IMR-90 (cell line): ENCODE measurements around the gene PCDHGA6. TPM values are rescaled to one million over a fixed set of nuclear protein-coding genes. Genes with fewer than 3 reads are reported as not detected.

ENCODE experiments used
- ATAC-seq: fragments of 200-7000 bp; cut with Tn5 transposase; 2 replicates; pipeline ENCODE4 v1.9.1; 2020; ENCODE audit warnings: low read depth, mild to moderate bottlenecking, moderate library complexity
- BruUV-seq: library from RNA; stranded (reverse); fragments of 400-500 nt; replicated peaks from 2 replicates; lab custom pipeline; 2021; lab: Mats Ljungman, UMichigan
- CTCF ChIA-PET: fragments of 300-600 bp; formaldehyde crosslinking; extraction: SDS; loops from one replicate; lab custom pipeline; 2021; ENCODE audit warnings: antibody characterized with exemption; lab: Yijun Ruan, JAX
- POLR2A ChIA-PET: fragments of 300-600 bp; sonication (Branson Sonifier 250); formaldehyde crosslinking; loops from one replicate; lab custom pipeline; 2022; ENCODE audit warnings: antibody characterized with exemption; ENCODE audit not compliant: unreplicated experiment; lab: Charles Lee
- DNase-seq: peaks from one replicate; pipeline ENCODE4 v3.0.0; 2013
- H2AFZ ChIP-seq: replicated peaks from 2 replicates; pipeline ENCODE3; 2013; ENCODE audit warnings: low read length, mild to moderate bottlenecking; ENCODE audit not compliant: poor library complexity
- H2AK5ac ChIP-seq: 2 replicates; pipeline ENCODE4 v1.6.1; 2013; ENCODE audit warnings: low read depth, low read length, inconsistent platforms
- H2AK9ac ChIP-seq: replicated peaks from 2 replicates; pipeline ENCODE3; 2013; ENCODE audit warnings: mild to moderate bottlenecking, low read depth, low read length, moderate library complexity; ENCODE audit not compliant: poor library complexity
- H2BK120ac ChIP-seq: 2 replicates; pipeline ENCODE4 v1.6.1; 2013; ENCODE audit warnings: low read depth, low read length, inconsistent platforms
- H2BK15ac ChIP-seq: 3 replicates; pipeline ENCODE4 v1.6.1; 2013; ENCODE audit warnings: low read depth, low read length, inconsistent platforms
- H2BK20ac ChIP-seq: 2 replicates; pipeline ENCODE4 v1.6.1; 2013; ENCODE audit warnings: low read depth, mild to moderate bottlenecking, inconsistent platforms, low read length, moderate library complexity
- H2BK5ac ChIP-seq: 2 replicates; pipeline ENCODE4 v1.6.1; 2013; ENCODE audit warnings: mild to moderate bottlenecking, low read depth, low read length, inconsistent platforms; ENCODE audit not compliant: poor library complexity, severe bottlenecking
- H3K14ac ChIP-seq: replicated peaks from 2 replicates; pipeline ENCODE4 v1.6.1; 2013; ENCODE audit warnings: low read depth, low read length, inconsistent platforms
- H3K18ac ChIP-seq: 2 replicates; pipeline ENCODE4 v1.6.1; 2013; ENCODE audit warnings: low read depth, low read length, control low read depth
- H3K23ac ChIP-seq: 2 replicates; pipeline ENCODE4 v1.6.1; 2013; ENCODE audit warnings: low read depth, low read length, inconsistent platforms
- H3K27ac ChIP-seq: 2 replicates; pipeline ENCODE4 v1.5.1; 2013; ENCODE audit warnings: mild to moderate bottlenecking, control low read depth, low read length; ENCODE audit not compliant: insufficient read depth
- H3K27me3 ChIP-seq: 2 replicates; pipeline ENCODE4 v1.6.1; 2013; ENCODE audit warnings: low read length; ENCODE audit not compliant: control insufficient read depth, insufficient read depth
- H3K36me3 ChIP-seq: 2 replicates; pipeline ENCODE4 v1.6.1; 2013; ENCODE audit warnings: low read length, mixed read lengths; ENCODE audit not compliant: control insufficient read depth, insufficient read depth
- H3K4ac ChIP-seq: 2 replicates; pipeline ENCODE4 v1.6.1; 2013; ENCODE audit warnings: low read depth, low read length, inconsistent platforms
- H3K4me1 ChIP-seq: 2 replicates; pipeline ENCODE4 v1.6.1; 2013; ENCODE audit warnings: low read length, mixed read lengths; ENCODE audit not compliant: control insufficient read depth, insufficient read depth
- H3K4me2 ChIP-seq: 2 replicates; pipeline ENCODE4 v1.6.1; 2013; ENCODE audit warnings: low read depth, mild to moderate bottlenecking, control low read depth, low read length, moderate library complexity
- H3K4me3 ChIP-seq: 2 replicates; pipeline ENCODE4 v1.5.1; 2013; ENCODE audit warnings: low read depth, mild to moderate bottlenecking, control low read depth, low read length, moderate library complexity; ENCODE audit not compliant: insufficient read depth
- H3K56ac ChIP-seq: 2 replicates; pipeline ENCODE4 v1.6.1; 2013; ENCODE audit warnings: low read length, inconsistent platforms; ENCODE audit not compliant: insufficient read depth; ENCODE audit errors: extremely low read depth
- H3K79me1 ChIP-seq, 2 experiments: 2 replicates each; pipeline ENCODE4 v1.6.1; 2013; ENCODE audit warnings: low read length in 2 of 2, inconsistent platforms in 1 of 2, low read depth in 1 of 2
- H3K9ac ChIP-seq: 2 replicates; pipeline ENCODE4 v1.6.1; 2013; ENCODE audit warnings: low read depth, low read length, control low read depth
- H3K9me1 ChIP-seq: 2 replicates; pipeline ENCODE4 v1.6.1; 2013; ENCODE audit warnings: low read length, inconsistent platforms; ENCODE audit not compliant: insufficient read depth
- H3K9me3 ChIP-seq: 2 replicates; pipeline ENCODE4 v1.6.1; 2013; ENCODE audit warnings: low read length; ENCODE audit not compliant: control insufficient read depth, insufficient read depth
- H4K20me1 ChIP-seq: 2 replicates; pipeline ENCODE4 v1.6.1; 2013; ENCODE audit warnings: low read length, inconsistent platforms; ENCODE audit not compliant: insufficient read depth
- H4K5ac ChIP-seq: 2 replicates; pipeline ENCODE4 v1.6.1; 2013; ENCODE audit warnings: mild to moderate bottlenecking, low read depth, low read length, control low read depth
- H4K8ac ChIP-seq, 2 experiments: 2 replicates each; pipeline ENCODE4 v1.6.1; 2013; ENCODE audit warnings: low read depth in 2 of 2, low read length in 2 of 2, control low read depth in 1 of 2, inconsistent platforms in 1 of 2
- H4K91ac ChIP-seq: 2 replicates; pipeline ENCODE4 v1.6.1; 2013; ENCODE audit warnings: low read depth, low read length, inconsistent platforms; ENCODE audit not compliant: insufficient read depth
- BHLHE40 ChIP-seq: fragments of 150-350 bp; IDR thresholded peaks from 2 replicates; pipeline ENCODE4 v1.6.1; 2016; ENCODE audit warnings: mild to moderate bottlenecking, low read depth, low read length
- CEBPB ChIP-seq: IDR thresholded peaks from 2 replicates; pipeline ENCODE4 v1.6.1; 2012; ENCODE audit warnings: low read depth, low read length, improper control_type of control experiment
- CHD1 ChIP-seq: IDR thresholded peaks from 2 replicates; pipeline ENCODE4 v1.6.1; 2012; ENCODE audit warnings: low read depth, low read length, improper control_type of control experiment
- FOS ChIP-seq: fragments of 150-350 bp; IDR thresholded peaks from 2 replicates; pipeline ENCODE4 v1.6.1; 2016; ENCODE audit warnings: low read depth, low read length
- NFE2L2 ChIP-seq: fragments of 150-350 bp; IDR thresholded peaks from 2 replicates; pipeline ENCODE4 v1.6.1; 2016; ENCODE audit warnings: low read depth, mild to moderate bottlenecking, low read length
- POLR2A ChIP-seq: IDR thresholded peaks from 2 replicates; pipeline ENCODE4 v1.6.1; 2012; ENCODE audit warnings: mild to moderate bottlenecking, low read depth, low read length
- RAD21 ChIP-seq: IDR thresholded peaks from 2 replicates; pipeline ENCODE4 v1.6.1; 2012; ENCODE audit warnings: low read length, improper control_type of control experiment
- RFX5 ChIP-seq: IDR thresholded peaks from 2 replicates; pipeline ENCODE4 v1.8.0; 2012; ENCODE audit warnings: low read depth, mild to moderate bottlenecking, low read length, moderate library complexity
- SMC3 ChIP-seq: fragments of 150-350 bp; IDR thresholded peaks from 2 replicates; pipeline ENCODE4 v1.6.1; 2016; ENCODE audit warnings: low read depth, mild to moderate bottlenecking, antibody characterized with exemption, low read length, moderate library complexity
- WGBS, 2 experiments: methylation state at CpG; one replicate each; pipeline versions ENCODE4 v1.1.5 to v1.1.7; 2013; ENCODE audit warnings: missing lambda C conversion rate in 2 of 2; ENCODE audit not compliant: insufficient read length in 1 of 2; ENCODE audit errors: extremely low coverage in 2 of 2; 5-methylcytosine and 5-hydroxymethylcytosine counted together
- dilution Hi-C: fragments of 300-500 bp; cut with HindIII; formaldehyde crosslinking; loops from one replicate; pipeline ENCODE4 v1.14.3; 2018; ENCODE audit warnings: low sequenced_read_pairs; ENCODE audit not compliant: unreplicated experiment
- in situ Hi-C: fragments of 300-500 bp; cut with MboI; formaldehyde crosslinking; loops from 3 replicates; pipeline ENCODE4 v1.14.3; 2019; ENCODE audit warnings: low sequenced_read_pairs, inconsistent platforms, mixed read lengths
- intact Hi-C: fragments of 100-400 bp; cut with micrococcal nuclease; formaldehyde crosslinking; loops from 2 replicates; pipeline ENCODE4 v1.10.0; 2022
- polyA plus RNA-seq, 3 experiments: library from polyadenylated mRNA; depleted of rRNA; stranded (reverse); fragments of >200 nt; gene quantifications; 2 replicates each; pipeline ENCODE4 v1.2.3, GENCODE V29; 2012; ENCODE audit warnings: low replicate concordance in 1 of 3
- total RNA-seq: library from RNA; depleted of rRNA; stranded (reverse); fragments of >200 nt; gene quantifications from 2 replicates; pipeline ENCODE4 v1.2.3, GENCODE V29; 2012
- TF ChIP-seq, protein P1 (sequence below): conservative IDR thresholded peaks from 2 replicates; pipeline ENCODE4 v1.5.1; 2012; ENCODE audit warnings: mild to moderate bottlenecking, low read depth, low read length, improper control_type of control experiment
- TF ChIP-seq, protein P2 (sequence below): fragments of 150-350 bp; IDR thresholded peaks from 2 replicates; pipeline ENCODE4 v1.6.1; 2016; ENCODE audit warnings: low read depth, mild to moderate bottlenecking, low read length, moderate library complexity, borderline replicate concordance
- TF ChIP-seq, protein P3 (sequence below): fragments of 150-350 bp; IDR thresholded peaks from 2 replicates; pipeline ENCODE4 v1.6.1; 2017; ENCODE audit warnings: mild to moderate bottlenecking, antibody characterized with exemption, low read length, low read depth

The PCDHGA6 gene
- total and polyA plus RNA-seq, 2 of the 4 experiments (the other 2 are of a cell fraction), result 4.1 to 4.7 TPM

DNA sequence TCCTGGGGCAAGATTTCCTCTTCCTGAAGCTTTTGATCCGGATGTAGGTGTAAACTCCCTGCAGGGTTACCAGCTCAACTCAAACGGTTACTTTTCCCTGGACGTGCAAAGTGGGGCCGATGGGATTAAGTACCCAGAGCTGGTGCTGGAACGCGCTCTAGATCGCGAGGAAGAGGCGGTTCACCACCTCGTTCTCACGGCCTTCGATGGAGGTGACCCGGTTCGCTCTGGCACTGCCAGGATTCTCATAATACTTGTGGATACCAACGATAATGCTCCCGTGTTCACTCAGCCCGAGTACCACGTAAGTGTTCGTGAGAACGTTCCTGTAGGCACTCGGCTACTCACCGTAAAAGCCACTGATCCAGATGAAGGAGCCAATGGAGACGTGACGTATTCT is 18.1 kb upstream of the PCDHGA6 start:
- H3K18ac ChIP-seq, result no peak overlapping the region
- no peaks in the 10 kb centered on the region for H3K4me1 ChIP-seq
- H3K23ac ChIP-seq, result no peak overlapping the region
- no peak overlapping the region for H3K4me3 ChIP-seq
- intact Hi-C loops, result no loop called here
- H3K27ac ChIP-seq, result no peak overlapping the region
- DNase-seq (no peak), ATAC-seq (no peak)
- H3K79me1 ChIP-seq, result no peaks in the 10 kb centered on the region
- no peak for TF ChIP-seq FOS
- TF ChIP-seq RFX5, result no peak
- TF ChIP-seq, protein P1, sequence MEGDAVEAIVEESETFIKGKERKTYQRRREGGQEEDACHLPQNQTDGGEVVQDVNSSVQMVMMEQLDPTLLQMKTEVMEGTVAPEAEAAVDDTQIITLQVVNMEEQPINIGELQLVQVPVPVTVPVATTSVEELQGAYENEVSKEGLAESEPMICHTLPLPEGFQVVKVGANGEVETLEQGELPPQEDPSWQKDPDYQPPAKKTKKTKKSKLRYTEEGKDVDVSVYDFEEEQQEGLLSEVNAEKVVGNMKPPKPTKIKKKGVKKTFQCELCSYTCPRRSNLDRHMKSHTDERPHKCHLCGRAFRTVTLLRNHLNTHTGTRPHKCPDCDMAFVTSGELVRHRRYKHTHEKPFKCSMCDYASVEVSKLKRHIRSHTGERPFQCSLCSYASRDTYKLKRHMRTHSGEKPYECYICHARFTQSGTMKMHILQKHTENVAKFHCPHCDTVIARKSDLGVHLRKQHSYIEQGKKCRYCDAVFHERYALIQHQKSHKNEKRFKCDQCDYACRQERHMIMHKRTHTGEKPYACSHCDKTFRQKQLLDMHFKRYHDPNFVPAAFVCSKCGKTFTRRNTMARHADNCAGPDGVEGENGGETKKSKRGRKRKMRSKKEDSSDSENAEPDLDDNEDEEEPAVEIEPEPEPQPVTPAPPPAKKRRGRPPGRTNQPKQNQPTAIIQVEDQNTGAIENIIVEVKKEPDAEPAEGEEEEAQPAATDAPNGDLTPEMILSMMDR, result no peak
- no peak for TF ChIP-seq POLR2A
- TF ChIP-seq CHD1, result no peak
- TF ChIP-seq NFE2L2, result no peak
- TF ChIP-seq, protein P2, sequence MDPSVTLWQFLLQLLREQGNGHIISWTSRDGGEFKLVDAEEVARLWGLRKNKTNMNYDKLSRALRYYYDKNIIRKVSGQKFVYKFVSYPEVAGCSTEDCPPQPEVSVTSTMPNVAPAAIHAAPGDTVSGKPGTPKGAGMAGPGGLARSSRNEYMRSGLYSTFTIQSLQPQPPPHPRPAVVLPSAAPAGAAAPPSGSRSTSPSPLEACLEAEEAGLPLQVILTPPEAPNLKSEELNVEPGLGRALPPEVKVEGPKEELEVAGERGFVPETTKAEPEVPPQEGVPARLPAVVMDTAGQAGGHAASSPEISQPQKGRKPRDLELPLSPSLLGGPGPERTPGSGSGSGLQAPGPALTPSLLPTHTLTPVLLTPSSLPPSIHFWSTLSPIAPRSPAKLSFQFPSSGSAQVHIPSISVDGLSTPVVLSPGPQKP, result no peak
- TF ChIP-seq, protein P3, sequence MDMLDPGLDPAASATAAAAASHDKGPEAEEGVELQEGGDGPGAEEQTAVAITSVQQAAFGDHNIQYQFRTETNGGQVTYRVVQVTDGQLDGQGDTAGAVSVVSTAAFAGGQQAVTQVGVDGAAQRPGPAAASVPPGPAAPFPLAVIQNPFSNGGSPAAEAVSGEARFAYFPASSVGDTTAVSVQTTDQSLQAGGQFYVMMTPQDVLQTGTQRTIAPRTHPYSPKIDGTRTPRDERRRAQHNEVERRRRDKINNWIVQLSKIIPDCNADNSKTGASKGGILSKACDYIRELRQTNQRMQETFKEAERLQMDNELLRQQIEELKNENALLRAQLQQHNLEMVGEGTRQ, result no peak
- TF ChIP-seq CEBPB, result no peak
- no peak for TF ChIP-seq BHLHE40
- TF ChIP-seq RAD21, result no peak
- TF ChIP-seq SMC3, result no peak
- dilution Hi-C loops, result no loop called here
- no peak overlapping the region for H2BK120ac ChIP-seq
- H4K5ac ChIP-seq, result no peak overlapping the region; the same call in 1 of the 2 replicates
- peak overlapping the region; percentile 85; the same call in 1 of the 2 replicates for H3K4me2 ChIP-seq
- H2AFZ ChIP-seq, result no peak overlapping the region
- H4K20me1 ChIP-seq, result no peaks in the 10 kb centered on the region
- H3K36me3 ChIP-seq, result peaks cover 5% of the 10 kb centered on the region; the same call in 1 of the 2 replicates
- H2AK5ac ChIP-seq, result no peak overlapping the region
- H2AK9ac ChIP-seq, result no peak overlapping the region
- no peak overlapping the region for H4K8ac ChIP-seq
- H2BK20ac ChIP-seq, result no peak overlapping the region
- H2BK15ac ChIP-seq, result no peak overlapping the region
- in situ Hi-C loops, result no loop called here
- ChIA-PET POLR2A (no interaction called here), CTCF (no interaction called here)
- H3K27me3 ChIP-seq, result no peaks in the 10 kb centered on the region
- peaks cover 60% of the 10 kb centered on the region for H3K9me3 ChIP-seq
- no peak overlapping the region for H4K91ac ChIP-seq
- H3K14ac ChIP-seq, result no peak overlapping the region
- no peak overlapping the region for H3K9ac ChIP-seq
- no TSS peak for BruUV-seq
- WGBS, 2 experiments, result 48% methylated on average over 17 of the region's 24 CpGs; no CpG with 5 or more reads in 1 of the 2 experiments
- H2BK5ac ChIP-seq, result no peak overlapping the region
- no peak overlapping the region for H3K56ac ChIP-seq
- H3K4ac ChIP-seq, result no peak overlapping the region
- H3K9me1 ChIP-seq, result no peaks in the 10 kb centered on the region
